HepG2 (cell line): ENCODE measurements around the gene CA6. TPM values are rescaled to one million over a fixed set of nuclear protein-coding genes. Genes with fewer than 3 reads are reported as not detected.

Experiments
- BORCS8-MEF2B ChIP-seq: sonication (generic); formaldehyde crosslinking; IDR thresholded peaks from 2 replicates; pipeline ENCODE4 v1.8.0; 2022; ENCODE audit warnings: mild to moderate bottlenecking, missing genetic modification reagents
- CENPT ChIP-seq: sonication (generic); formaldehyde crosslinking; IDR thresholded peaks from 2 replicates; pipeline ENCODE4 v1.8.0; 2022; ENCODE audit warnings: low read depth, mild to moderate bottlenecking, moderate library complexity, missing genetic modification reagents
- GFI1 ChIP-seq: sonication (generic); formaldehyde crosslinking; IDR thresholded peaks from 2 replicates; pipeline ENCODE4 v1.5.0; 2020; ENCODE audit warnings: missing genetic modification reagents, mild to moderate bottlenecking, borderline replicate concordance
- JARID2 ChIP-seq: sonication (generic); formaldehyde crosslinking; IDR thresholded peaks from 2 replicates; pipeline ENCODE4 v1.8.1; 2023; ENCODE audit warnings: missing genetic modification reagents, inconsistent platforms; ENCODE audit not compliant: insufficient replicate concordance
- PITX1 ChIP-seq: sonication (generic); formaldehyde crosslinking; IDR thresholded peaks from 2 replicates; pipeline ENCODE4 v1.5.1; 2020; ENCODE audit warnings: mild to moderate bottlenecking, missing genetic modification reagents
- PLSCR1 ChIP-seq: sonication (generic); formaldehyde crosslinking; IDR thresholded peaks from 2 replicates; pipeline ENCODE4 v1.5.0; 2020; ENCODE audit warnings: missing genetic modification reagents, mild to moderate bottlenecking, borderline replicate concordance
- POLR2AphosphoS5 ChIP-seq: IDR thresholded peaks from 2 replicates; pipeline ENCODE4 v1.6.1; 2012; ENCODE audit warnings: low read depth, low read length
- PPARG ChIP-seq: conservative IDR thresholded peaks from 2 replicates; pipeline ENCODE4 v1.6.1; 2016; ENCODE audit warnings: missing biosample characterization, missing genetic modification reagents
- SAFB2 ChIP-seq: sonication (generic); formaldehyde crosslinking; IDR thresholded peaks from 2 replicates; pipeline ENCODE4 v1.5.1; 2020; ENCODE audit warnings: missing genetic modification reagents, low read depth, mild to moderate bottlenecking, borderline replicate concordance
- THAP11 ChIP-seq: IDR thresholded peaks from 2 replicates; pipeline ENCODE4 v1.6.1; 2016; ENCODE audit warnings: missing biosample characterization, missing genetic modification reagents
- THRA ChIP-seq: sonication (generic); formaldehyde crosslinking; IDR thresholded peaks from 2 replicates; pipeline ENCODE4 v1.4.0; 2020; ENCODE audit warnings: missing genetic modification reagents, borderline replicate concordance
- TRAFD1 ChIP-seq: sonication (generic); formaldehyde crosslinking; IDR thresholded peaks from 2 replicates; pipeline ENCODE4 v1.5.1; 2020; ENCODE audit warnings: missing genetic modification reagents, mild to moderate bottlenecking, borderline replicate concordance
- ZBTB26 ChIP-seq: IDR thresholded peaks from 2 replicates; pipeline ENCODE4 v1.6.1; 2016; ENCODE audit warnings: missing compliant biosample characterization, missing genetic modification reagents, borderline replicate concordance
- ZFP37 ChIP-seq: sonication (generic); formaldehyde crosslinking; IDR thresholded peaks from 2 replicates; pipeline ENCODE4 v1.4.0; 2020; ENCODE audit warnings: missing genetic modification reagents, borderline replicate concordance
- ZNF142 ChIP-seq: sonication (generic); formaldehyde crosslinking; IDR thresholded peaks from 2 replicates; pipeline ENCODE4 v1.4.0; 2020; ENCODE audit warnings: missing genetic modification reagents
- ZNF143 ChIP-seq: sonication (generic); formaldehyde crosslinking; IDR thresholded peaks from 2 replicates; pipeline ENCODE4 v1.4.0; 2020; ENCODE audit warnings: missing genetic modification reagents
- polyA plus RNA-seq, 8 experiments: library from polyadenylated mRNA; depleted of rRNA in 3 of 8; stranded (reverse) in 7 of 8; unstranded in 1 of 8; fragments of >200 nt; fragmentation: Illumina TruSeq in 4 of 8; extraction: Trizol in 4 of 8; gene quantifications; 2 replicates each; pipeline versions ENCODE4 v1.2.1 to v1.2.3, GENCODE V29; 2011 to 2016; ENCODE audit warnings: low read depth in 4 of 8, missing spikeins in 1 of 8, mixed read lengths in 1 of 8; ENCODE audit not compliant: insufficient read depth in 1 of 8
- total RNA-seq, 5 experiments: library from RNA; depleted of rRNA; stranded (reverse); fragments of >200 nt; fragmentation: Illumina TruSeq; extraction: Trizol; gene quantifications; 2 replicates each; pipeline ENCODE4 v1.2.3, GENCODE V29; 2016; ENCODE audit warnings: low read depth in 1 of 5

The CA6 gene
- total and polyA plus RNA-seq, 2 of the 13 experiments (the other 11 are each of a cell fraction or from before 2014, with no cell fraction given), result not detected

GRCh38 chr1:9013819-9014218, 68.2 kb downstream of the CA6 start (continued):
- TF ChIP-seq ZNF142 (CRISPR knock-in tag), result no peak
- TF ChIP-seq GFI1 (CRISPR knock-in tag), result no peak
- TF ChIP-seq JARID2 (CRISPR knock-in tag), result no peak
- TF ChIP-seq ZNF143, result no peak
- no peak for TF ChIP-seq PPARG (CRISPR knock-in tag)
- no peak for TF ChIP-seq THRA (CRISPR knock-in tag)
- TF ChIP-seq PLSCR1 (CRISPR knock-in tag), result no peak
- TF ChIP-seq ZBTB26, result no peak
- TF ChIP-seq SAFB2 (CRISPR knock-in tag), result no peak
- no peak for TF ChIP-seq POLR2AphosphoS5
- TF ChIP-seq CENPT (CRISPR knock-in tag), result no peak
- no peak for TF ChIP-seq THAP11 (CRISPR knock-in tag)
- no peak for TF ChIP-seq TRAFD1 (CRISPR knock-in tag)
- no peak for TF ChIP-seq ZFP37
- TF ChIP-seq PITX1 (CRISPR knock-in tag), result no peak
- TF ChIP-seq BORCS8-MEF2B (CRISPR knock-in tag), result no peak
